ENCODE data around the gene TUNAR.

- TF ChIP-seq, protein P1, sequence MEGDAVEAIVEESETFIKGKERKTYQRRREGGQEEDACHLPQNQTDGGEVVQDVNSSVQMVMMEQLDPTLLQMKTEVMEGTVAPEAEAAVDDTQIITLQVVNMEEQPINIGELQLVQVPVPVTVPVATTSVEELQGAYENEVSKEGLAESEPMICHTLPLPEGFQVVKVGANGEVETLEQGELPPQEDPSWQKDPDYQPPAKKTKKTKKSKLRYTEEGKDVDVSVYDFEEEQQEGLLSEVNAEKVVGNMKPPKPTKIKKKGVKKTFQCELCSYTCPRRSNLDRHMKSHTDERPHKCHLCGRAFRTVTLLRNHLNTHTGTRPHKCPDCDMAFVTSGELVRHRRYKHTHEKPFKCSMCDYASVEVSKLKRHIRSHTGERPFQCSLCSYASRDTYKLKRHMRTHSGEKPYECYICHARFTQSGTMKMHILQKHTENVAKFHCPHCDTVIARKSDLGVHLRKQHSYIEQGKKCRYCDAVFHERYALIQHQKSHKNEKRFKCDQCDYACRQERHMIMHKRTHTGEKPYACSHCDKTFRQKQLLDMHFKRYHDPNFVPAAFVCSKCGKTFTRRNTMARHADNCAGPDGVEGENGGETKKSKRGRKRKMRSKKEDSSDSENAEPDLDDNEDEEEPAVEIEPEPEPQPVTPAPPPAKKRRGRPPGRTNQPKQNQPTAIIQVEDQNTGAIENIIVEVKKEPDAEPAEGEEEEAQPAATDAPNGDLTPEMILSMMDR (IDR thresholded peaks at IDR 0.05): no peak
- TF ChIP-seq ZFX (IDR thresholded peaks at IDR 0.05; ENCODE audit: borderline replicate concordance): no peak
Observed at GRCh38 chr14:95897280-95897679, 20.6 kb downstream of the TUNAR start.
